HG03378 (cell line): ENCODE data around the gene ALDH7A1.

Source experiments
- ATAC-seq: cut with Tn5 transposase; IDR thresholded peaks from one replicate; pipeline ENCODE4 v1.9.1; 2021; ENCODE audit warnings: mild to moderate bottlenecking, moderate library complexity; ENCODE audit not compliant: unreplicated experiment

ALDH7A1 gene

GRCh38 chr5:126509339-126509738 lies 85.7 kb downstream of the ALDH7A1 start:
- no peak for ATAC-seq

GRCh38 chr5:126508962-126509279 lies 86.1 kb downstream of the ALDH7A1 start:
- peak; percentile 47 for ATAC-seq

- no peak for ATAC-seq
These were observed 86.6 kb downstream of the ALDH7A1 start for GRCh38 chr5:126508251-126508961.

- ATAC-seq, result no peak
These were observed 88.9 kb downstream of the ALDH7A1 start for GRCh38 chr5:126506079-126506478.

- no peak for ATAC-seq
These were observed 91.4 kb downstream of the ALDH7A1 start for GRCh38 chr5:126503602-126504104.

- ATAC-seq, result no peak
These were observed 93.6 kb downstream of the ALDH7A1 start for GRCh38 chr5:126501448-126501847.

GRCh38 chr5:126499853-126500342 lies 95.1 kb downstream of the ALDH7A1 start:
- peak; percentile 71 for ATAC-seq

- no peak for ATAC-seq
These were observed 95.7 kb downstream of the ALDH7A1 start for GRCh38 chr5:126499278-126499677.

GRCh38 chr5:126497506-126497905 lies 97.5 kb downstream of the ALDH7A1 start:
- ATAC-seq, result no peak

- no peak for ATAC-seq
These were observed 100.6 kb downstream of the ALDH7A1 start for GRCh38 chr5:126494393-126494792.

- ATAC-seq, result no peak
These were observed 102.1 kb downstream of the ALDH7A1 start for GRCh38 chr5:126492939-126493338.

- no peak for ATAC-seq
These were observed 104.7 kb downstream of the ALDH7A1 start for GRCh38 chr5:126490167-126490940.

- ATAC-seq, result no peak
These were observed 106.5 kb downstream of the ALDH7A1 start for GRCh38 chr5:126488443-126489065.

- ATAC-seq, result no peak
These were observed 107.4 kb downstream of the ALDH7A1 start for GRCh38 chr5:126487596-126487995.

GRCh38 chr5:126486332-126486731 lies 108.7 kb downstream of the ALDH7A1 start:
- no peak for ATAC-seq

- no peak for ATAC-seq
These were observed 110.8 kb downstream of the ALDH7A1 start for GRCh38 chr5:126484253-126484652.

- no peak for ATAC-seq
These were observed 111.9 kb downstream of the ALDH7A1 start for GRCh38 chr5:126483156-126483555.

GRCh38 chr5:126482591-126482990 lies 112.4 kb downstream of the ALDH7A1 start:
- ATAC-seq, result no peak

- ATAC-seq, result no peak
These were observed 113.8 kb downstream of the ALDH7A1 start for GRCh38 chr5:126481243-126481642.
